IMR-90 (cell line): ENCODE data around the gene COQ2. TPM values are rescaled to one million over a fixed set of nuclear protein-coding genes. Genes with fewer than 3 reads are reported as not detected.
A peak's percentile ranks its signal among the peaks of the same experiment; 100 is the strongest.

Source experiments
- ATAC-seq: fragments of 200-7000 bp; cut with Tn5 transposase; 2 replicates; pipeline ENCODE4 v1.9.1; 2020; ENCODE audit warnings: low read depth, mild to moderate bottlenecking, moderate library complexity
- BruUV-seq: library from RNA; stranded (reverse); fragments of 400-500 nt; replicated peaks from 2 replicates; lab custom pipeline; 2021; lab: Mats Ljungman, UMichigan
- CTCF ChIA-PET: fragments of 300-600 bp; formaldehyde crosslinking; extraction: SDS; loops from one replicate; lab custom pipeline; 2021; ENCODE audit warnings: antibody characterized with exemption; lab: Yijun Ruan, JAX
- POLR2A ChIA-PET: fragments of 300-600 bp; sonication (Branson Sonifier 250); formaldehyde crosslinking; loops from one replicate; lab custom pipeline; 2022; ENCODE audit warnings: antibody characterized with exemption; ENCODE audit not compliant: unreplicated experiment; lab: Charles Lee
- DNase-seq: peaks from one replicate; pipeline ENCODE4 v3.0.0; 2013
- H2AFZ ChIP-seq: replicated peaks from 2 replicates; pipeline ENCODE3; 2013; ENCODE audit warnings: low read length, mild to moderate bottlenecking; ENCODE audit not compliant: poor library complexity
- H2AK5ac ChIP-seq: 2 replicates; pipeline ENCODE4 v1.6.1; 2013; ENCODE audit warnings: low read depth, low read length, inconsistent platforms
- H2AK9ac ChIP-seq: replicated peaks from 2 replicates; pipeline ENCODE3; 2013; ENCODE audit warnings: mild to moderate bottlenecking, low read depth, low read length, moderate library complexity; ENCODE audit not compliant: poor library complexity
- H2BK120ac ChIP-seq: 2 replicates; pipeline ENCODE4 v1.6.1; 2013; ENCODE audit warnings: low read depth, low read length, inconsistent platforms
- H2BK15ac ChIP-seq: 3 replicates; pipeline ENCODE4 v1.6.1; 2013; ENCODE audit warnings: low read depth, low read length, inconsistent platforms
- H2BK20ac ChIP-seq: 2 replicates; pipeline ENCODE4 v1.6.1; 2013; ENCODE audit warnings: low read depth, mild to moderate bottlenecking, inconsistent platforms, low read length, moderate library complexity
- H2BK5ac ChIP-seq: 2 replicates; pipeline ENCODE4 v1.6.1; 2013; ENCODE audit warnings: mild to moderate bottlenecking, low read depth, low read length, inconsistent platforms; ENCODE audit not compliant: poor library complexity, severe bottlenecking
- H3K14ac ChIP-seq: replicated peaks from 2 replicates; pipeline ENCODE4 v1.6.1; 2013; ENCODE audit warnings: low read depth, low read length, inconsistent platforms
- H3K18ac ChIP-seq: 2 replicates; pipeline ENCODE4 v1.6.1; 2013; ENCODE audit warnings: low read depth, low read length, control low read depth
- H3K23ac ChIP-seq: 2 replicates; pipeline ENCODE4 v1.6.1; 2013; ENCODE audit warnings: low read depth, low read length, inconsistent platforms
- H3K27ac ChIP-seq: 2 replicates; pipeline ENCODE4 v1.5.1; 2013; ENCODE audit warnings: mild to moderate bottlenecking, control low read depth, low read length; ENCODE audit not compliant: insufficient read depth
- H3K27me3 ChIP-seq: 2 replicates; pipeline ENCODE4 v1.6.1; 2013; ENCODE audit warnings: low read length; ENCODE audit not compliant: control insufficient read depth, insufficient read depth
- H3K36me3 ChIP-seq: 2 replicates; pipeline ENCODE4 v1.6.1; 2013; ENCODE audit warnings: low read length, mixed read lengths; ENCODE audit not compliant: control insufficient read depth, insufficient read depth
- H3K4ac ChIP-seq: 2 replicates; pipeline ENCODE4 v1.6.1; 2013; ENCODE audit warnings: low read depth, low read length, inconsistent platforms
- H3K4me1 ChIP-seq: 2 replicates; pipeline ENCODE4 v1.6.1; 2013; ENCODE audit warnings: low read length, mixed read lengths; ENCODE audit not compliant: control insufficient read depth, insufficient read depth
- H3K4me2 ChIP-seq: 2 replicates; pipeline ENCODE4 v1.6.1; 2013; ENCODE audit warnings: low read depth, mild to moderate bottlenecking, control low read depth, low read length, moderate library complexity
- H3K4me3 ChIP-seq: 2 replicates; pipeline ENCODE4 v1.5.1; 2013; ENCODE audit warnings: low read depth, mild to moderate bottlenecking, control low read depth, low read length, moderate library complexity; ENCODE audit not compliant: insufficient read depth
- H3K56ac ChIP-seq: 2 replicates; pipeline ENCODE4 v1.6.1; 2013; ENCODE audit warnings: low read length, inconsistent platforms; ENCODE audit not compliant: insufficient read depth; ENCODE audit errors: extremely low read depth
- H3K79me1 ChIP-seq, 2 experiments: 2 replicates each; pipeline ENCODE4 v1.6.1; 2013; ENCODE audit warnings: low read length in 2 of 2, inconsistent platforms in 1 of 2, low read depth in 1 of 2
- H3K9ac ChIP-seq: 2 replicates; pipeline ENCODE4 v1.6.1; 2013; ENCODE audit warnings: low read depth, low read length, control low read depth
- H3K9me1 ChIP-seq: 2 replicates; pipeline ENCODE4 v1.6.1; 2013; ENCODE audit warnings: low read length, inconsistent platforms; ENCODE audit not compliant: insufficient read depth
- H3K9me3 ChIP-seq: 2 replicates; pipeline ENCODE4 v1.6.1; 2013; ENCODE audit warnings: low read length; ENCODE audit not compliant: control insufficient read depth, insufficient read depth
- H4K20me1 ChIP-seq: 2 replicates; pipeline ENCODE4 v1.6.1; 2013; ENCODE audit warnings: low read length, inconsistent platforms; ENCODE audit not compliant: insufficient read depth
- H4K5ac ChIP-seq: 2 replicates; pipeline ENCODE4 v1.6.1; 2013; ENCODE audit warnings: mild to moderate bottlenecking, low read depth, low read length, control low read depth
- H4K8ac ChIP-seq, 2 experiments: 2 replicates each; pipeline ENCODE4 v1.6.1; 2013; ENCODE audit warnings: low read depth in 2 of 2, low read length in 2 of 2, control low read depth in 1 of 2, inconsistent platforms in 1 of 2
- H4K91ac ChIP-seq: 2 replicates; pipeline ENCODE4 v1.6.1; 2013; ENCODE audit warnings: low read depth, low read length, inconsistent platforms; ENCODE audit not compliant: insufficient read depth
- BHLHE40 ChIP-seq: fragments of 150-350 bp; IDR thresholded peaks from 2 replicates; pipeline ENCODE4 v1.6.1; 2016; ENCODE audit warnings: mild to moderate bottlenecking, low read depth, low read length
- CEBPB ChIP-seq: IDR thresholded peaks from 2 replicates; pipeline ENCODE4 v1.6.1; 2012; ENCODE audit warnings: low read depth, low read length, improper control_type of control experiment
- CHD1 ChIP-seq: IDR thresholded peaks from 2 replicates; pipeline ENCODE4 v1.6.1; 2012; ENCODE audit warnings: low read depth, low read length, improper control_type of control experiment
- CTCF ChIP-seq: conservative IDR thresholded peaks from 2 replicates; pipeline ENCODE4 v1.5.1; 2012; ENCODE audit warnings: mild to moderate bottlenecking, low read depth, low read length, improper control_type of control experiment
- ELK1 ChIP-seq: fragments of 150-350 bp; IDR thresholded peaks from 2 replicates; pipeline ENCODE4 v1.6.1; 2016; ENCODE audit warnings: low read depth, mild to moderate bottlenecking, low read length, moderate library complexity, borderline replicate concordance
- FOS ChIP-seq: fragments of 150-350 bp; IDR thresholded peaks from 2 replicates; pipeline ENCODE4 v1.6.1; 2016; ENCODE audit warnings: low read depth, low read length
- MAFK ChIP-seq: IDR thresholded peaks from 2 replicates; pipeline ENCODE4 v1.6.1; 2012; ENCODE audit warnings: low read depth, low read length, improper control_type of control experiment
- MAZ ChIP-seq: IDR thresholded peaks from 2 replicates; pipeline ENCODE4 v1.6.1; 2012; ENCODE audit warnings: low read depth, mild to moderate bottlenecking, low read length, improper control_type of control experiment, moderate library complexity, borderline replicate concordance
- MXI1 ChIP-seq: IDR thresholded peaks from 2 replicates; pipeline ENCODE4 v1.6.1; 2012; ENCODE audit warnings: low read depth, mild to moderate bottlenecking, low read length, moderate library complexity, borderline replicate concordance
- NFE2L2 ChIP-seq: fragments of 150-350 bp; IDR thresholded peaks from 2 replicates; pipeline ENCODE4 v1.6.1; 2016; ENCODE audit warnings: low read depth, mild to moderate bottlenecking, low read length
- POLR2A ChIP-seq: IDR thresholded peaks from 2 replicates; pipeline ENCODE4 v1.6.1; 2012; ENCODE audit warnings: mild to moderate bottlenecking, low read depth, low read length
- RAD21 ChIP-seq: IDR thresholded peaks from 2 replicates; pipeline ENCODE4 v1.6.1; 2012; ENCODE audit warnings: low read length, improper control_type of control experiment
- RCOR1 ChIP-seq: IDR thresholded peaks from 2 replicates; pipeline ENCODE4 v1.6.1; 2012; ENCODE audit warnings: mild to moderate bottlenecking, low read length, improper control_type of control experiment; ENCODE audit not compliant: insufficient replicate concordance
- RFX5 ChIP-seq: IDR thresholded peaks from 2 replicates; pipeline ENCODE4 v1.8.0; 2012; ENCODE audit warnings: low read depth, mild to moderate bottlenecking, low read length, moderate library complexity
- SMC3 ChIP-seq: fragments of 150-350 bp; IDR thresholded peaks from 2 replicates; pipeline ENCODE4 v1.6.1; 2016; ENCODE audit warnings: low read depth, mild to moderate bottlenecking, antibody characterized with exemption, low read length, moderate library complexity
- WGBS, 2 experiments: methylation state at CpG; one replicate each; pipeline versions ENCODE4 v1.1.5 to v1.1.7; 2013; ENCODE audit warnings: missing lambda C conversion rate in 2 of 2; ENCODE audit not compliant: insufficient read length in 1 of 2; ENCODE audit errors: extremely low coverage in 2 of 2; 5-methylcytosine and 5-hydroxymethylcytosine counted together
- dilution Hi-C: fragments of 300-500 bp; cut with HindIII; formaldehyde crosslinking; loops from one replicate; pipeline ENCODE4 v1.14.3; 2018; ENCODE audit warnings: low sequenced_read_pairs; ENCODE audit not compliant: unreplicated experiment
- in situ Hi-C: fragments of 300-500 bp; cut with MboI; formaldehyde crosslinking; loops from 3 replicates; pipeline ENCODE4 v1.14.3; 2019; ENCODE audit warnings: low sequenced_read_pairs, inconsistent platforms, mixed read lengths
- intact Hi-C: fragments of 100-400 bp; cut with micrococcal nuclease; formaldehyde crosslinking; loops from 2 replicates; pipeline ENCODE4 v1.10.0; 2022
- polyA plus RNA-seq, 3 experiments: library from polyadenylated mRNA; depleted of rRNA; stranded (reverse); fragments of >200 nt; gene quantifications; 2 replicates each; pipeline ENCODE4 v1.2.3, GENCODE V29; 2012; ENCODE audit warnings: low replicate concordance in 1 of 3
- total RNA-seq: library from RNA; depleted of rRNA; stranded (reverse); fragments of >200 nt; gene quantifications from 2 replicates; pipeline ENCODE4 v1.2.3, GENCODE V29; 2012

The COQ2 gene
- total and polyA plus RNA-seq, 2 of the 4 experiments (the other 2 are of a cell fraction): 7.3 to 7.4 TPM

DNA sequence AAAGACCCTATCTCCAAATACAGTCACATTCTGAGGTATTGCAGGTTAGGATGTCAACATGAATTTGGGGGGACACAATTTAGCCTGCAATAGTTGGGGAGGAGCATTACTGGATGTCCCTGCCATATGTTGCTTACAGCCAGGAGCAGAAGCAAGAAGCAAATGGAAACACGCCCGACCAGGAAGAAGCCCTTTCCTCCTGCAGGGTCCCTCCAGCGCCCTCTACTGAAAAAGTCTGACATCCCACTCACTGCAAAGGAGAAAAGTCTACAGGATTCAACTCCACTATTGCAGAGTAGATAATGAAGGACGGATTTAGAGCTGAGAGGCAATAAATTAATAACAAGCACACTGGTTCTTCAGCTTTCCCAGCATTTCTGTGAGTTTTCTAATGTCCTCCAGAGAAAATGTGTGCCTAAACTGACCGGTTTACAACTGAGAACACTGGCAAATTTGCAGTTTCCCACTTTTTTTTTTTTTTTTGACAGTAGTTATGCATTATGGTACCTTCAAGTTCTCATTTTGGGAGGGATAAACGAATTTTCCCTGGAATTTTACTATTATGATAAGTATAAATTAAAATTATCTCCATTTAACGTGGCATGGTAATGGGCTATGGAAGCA is 31.7 kb downstream of the COQ2 start:
- Histone ChIP-seq H4K8ac (peak overlapping the region in 1 of 2 experiments; percentile 74; a peak in 3 of 4 replicates), H3K4ac (peak overlapping the region; percentile 47; the same call in 1 of the 2 replicates), H3K56ac (no peak overlapping the region), H4K91ac (peak overlapping the region; percentile 40; the same call in 1 of the 2 replicates), H3K18ac (no peak overlapping the region), H3K36me3 (no peaks in the 10 kb centered on the region), H3K9me3 (no peaks in the 10 kb centered on the region), H2BK20ac (peak overlapping the region; percentile 82; the same call in 1 of the 2 replicates), H3K4me3 (no peak overlapping the region), H3K23ac (no peak overlapping the region), H3K27ac (no peak overlapping the region), H4K20me1 (no peaks in the 10 kb centered on the region), H2AFZ (no peak overlapping the region), H2AK9ac (no peak overlapping the region), H3K14ac (no peak overlapping the region), H3K4me2 (no peak overlapping the region), H3K9me1 (peaks cover 11% of the 10 kb centered on the region), H2BK15ac (0 out of 3 replicates have a peak overlapping the region, but pooled peaks have one; percentile 54), H2BK5ac (no peak overlapping the region), H3K27me3 (no peaks in the 10 kb centered on the region), H3K79me1 (0 out of 4 replicates have a peak, but pooled peaks cover 0 to 2% of the 10 kb centered on the region in 2 experiments), H2BK120ac (peak overlapping the region; percentile 80; the same call in 1 of the 2 replicates), H3K9ac (no peak overlapping the region), H4K5ac (no peak overlapping the region), H2AK5ac (no peak overlapping the region; the same call in 1 of the 2 replicates), H3K4me1 (peaks cover 6% of the 10 kb centered on the region)
- POLR2A ChIA-PET: no interaction called here
- dilution Hi-C loops: no loop called here
- WGBS, 2 experiments: no CpG with 5 or more reads among the region's 7 CpGs
- DNase-seq (peak; percentile 54), ATAC-seq (peak; percentile 18; the same call in 1 of the 2 replicates)
- BruUV-seq: no TSS peak
- intact Hi-C loops: loop anchor here (2.0 kb wide), 1 partner anchor 44 kb away; no protein-coding TSS in a partner anchor
- CTCF ChIA-PET: interaction anchor here (0.5 to 1.1 kb wide), 3 partner anchors 93 to 182 kb away, joined by 3 to 5 read pairs (median 4); no protein-coding TSS in a partner anchor
- in situ Hi-C loops: no loop called here
- no peak for TF ChIP-seq CEBPB
- TF ChIP-seq RAD21: peak; percentile 55
- no peak for TF ChIP-seq CHD1
- no peak for TF ChIP-seq MAZ
- TF ChIP-seq POLR2A: no peak
- TF ChIP-seq ELK1: no peak
- no peak for TF ChIP-seq NFE2L2
- no peak for TF ChIP-seq RCOR1
- TF ChIP-seq BHLHE40: no peak
- no peak for TF ChIP-seq FOS
- TF ChIP-seq MAFK: no peak
- no peak for TF ChIP-seq RFX5
- TF ChIP-seq CTCF: peak; percentile 60
- no peak for TF ChIP-seq MXI1
- TF ChIP-seq SMC3: peak; percentile 34; the same call in 1 of the 2 replicates
